WTC11 (cell line): ENCODE data around the gene LDLRAD4. TPM values are rescaled to one million over a fixed set of nuclear protein-coding genes. Genes with fewer than 3 reads are reported as not detected.

Source experiments
- ATAC-seq: fragments of 200-7000 bp; cut with Tn5 transposase; 2 replicates; pipeline ENCODE4 v1.10.0; 2021; ENCODE audit warnings: mild to moderate bottlenecking, moderate library complexity
- CTCF ChIA-PET: fragments of 300-600 bp; sonication (Branson Sonifier 250); formaldehyde crosslinking; loops from one replicate; lab custom pipeline; 2021; ENCODE audit warnings: antibody characterized with exemption; lab: Charles Lee
- POLR2A ChIA-PET: fragments of 350-600 bp; sonication (Branson Sonifier 250); formaldehyde crosslinking; loops from one replicate; lab custom pipeline; 2021; ENCODE audit warnings: antibody characterized with exemption; lab: Charles Lee
- DNase-seq: peaks from one replicate; pipeline ENCODE4 v3.0.0; 2021; ENCODE audit warnings: low spot score
- H3K27ac Mint-ChIP-seq: 2 replicates; pipeline ENCODE4 v1.8.0; 2021; ENCODE audit warnings: mixed read lengths
- H3K27me3 Mint-ChIP-seq: 2 replicates; pipeline ENCODE4 v1.8.0; 2021; ENCODE audit warnings: low read depth, mild to moderate bottlenecking, moderate library complexity, mixed read lengths
- H3K36me3 Mint-ChIP-seq: 2 replicates; pipeline ENCODE4 v1.8.0; 2021; ENCODE audit warnings: mixed read lengths
- H3K4me1 Mint-ChIP-seq: 2 replicates; pipeline ENCODE4 v1.8.0; 2022; ENCODE audit warnings: mixed read lengths
- H3K4me3 Mint-ChIP-seq: 2 replicates; pipeline ENCODE4 v1.8.0; 2021; ENCODE audit warnings: mild to moderate bottlenecking, moderate library complexity, mixed read lengths
- H3K9me3 Mint-ChIP-seq: 2 replicates; pipeline ENCODE4 v1.8.0; 2021; ENCODE audit warnings: mixed read lengths
- ATF6 ChIP-seq: sonication (generic); formaldehyde crosslinking; IDR thresholded peaks from 2 replicates; pipeline ENCODE4 v1.8.1; 2023; ENCODE audit warnings: mild to moderate bottlenecking, missing genetic modification reagents
- E2F4 ChIP-seq: sonication (generic); formaldehyde crosslinking; IDR thresholded peaks from 2 replicates; pipeline ENCODE4 v1.8.1; 2022; ENCODE audit warnings: low read depth, mild to moderate bottlenecking, moderate library complexity, missing genetic modification reagents, borderline replicate concordance
- FOXK1 ChIP-seq: sonication (generic); formaldehyde crosslinking; IDR thresholded peaks from 2 replicates; pipeline ENCODE4 v1.8.0; 2022; ENCODE audit warnings: mild to moderate bottlenecking, moderate library complexity, missing genetic modification reagents
- HMGXB4 ChIP-seq: sonication (generic); formaldehyde crosslinking; IDR thresholded peaks from 2 replicates; pipeline ENCODE4 v1.8.1; 2023; ENCODE audit warnings: mild to moderate bottlenecking, moderate library complexity, missing genetic modification reagents
- MXD4 ChIP-seq: fragments of 250-450 bp; sonication (Bioruptor Pico); IDR thresholded peaks from 2 replicates; pipeline ENCODE4 v1.8.0; 2021; ENCODE audit warnings: mild to moderate bottlenecking, moderate library complexity, borderline replicate concordance
- MYBL2 ChIP-seq: sonication (generic); formaldehyde crosslinking; IDR thresholded peaks from 2 replicates; pipeline ENCODE4 v1.8.1; 2023; ENCODE audit warnings: mild to moderate bottlenecking, moderate library complexity, missing genetic modification reagents
- NFYB ChIP-seq: sonication (generic); formaldehyde crosslinking; conservative IDR thresholded peaks from 2 replicates; pipeline ENCODE4 v1.8.0; 2022; ENCODE audit warnings: low read depth, missing genetic modification reagents
- RORB ChIP-seq: fragments of 250-450 bp; sonication (Bioruptor Pico); IDR thresholded peaks from 2 replicates; pipeline ENCODE4 v1.9.0; 2021; ENCODE audit warnings: mild to moderate bottlenecking
- SMAD3 ChIP-seq: sonication (generic); formaldehyde crosslinking; IDR thresholded peaks from 2 replicates; pipeline ENCODE4 v1.8.0; 2022; ENCODE audit warnings: missing genetic modification reagents, mild to moderate bottlenecking, borderline replicate concordance
- TEAD1 ChIP-seq: sonication (generic); formaldehyde crosslinking; IDR thresholded peaks from 2 replicates; pipeline ENCODE4 v1.8.0; 2022; ENCODE audit warnings: mild to moderate bottlenecking, missing genetic modification reagents
- ZNF219 ChIP-seq: sonication (generic); formaldehyde crosslinking; IDR thresholded peaks from 2 replicates; pipeline ENCODE4 v1.8.0; 2023; ENCODE audit warnings: missing genetic modification reagents, mild to moderate bottlenecking, borderline replicate concordance
- ZNF532 ChIP-seq: fragments of 250-450 bp; sonication (Bioruptor Pico); IDR thresholded peaks from 2 replicates; pipeline ENCODE4 v1.9.0; 2021; ENCODE audit warnings: mild to moderate bottlenecking, borderline replicate concordance
- total RNA-seq: library from RNA; stranded (reverse); gene quantifications from 3 replicates; pipeline ENCODE4 v1.2.3, GENCODE V29; 2021
- TF ChIP-seq, protein P1 (sequence below): fragments of 250-450 bp; sonication (Bioruptor Pico); conservative IDR thresholded peaks from 2 replicates; pipeline ENCODE4 v1.9.0; 2021; ENCODE audit warnings: mild to moderate bottlenecking
- TF ChIP-seq, protein P2 (sequence below): sonication (generic); formaldehyde crosslinking; IDR thresholded peaks from 2 replicates; pipeline ENCODE4 v1.8.1; 2022; ENCODE audit warnings: missing genetic modification reagents, borderline replicate concordance
- TF ChIP-seq, protein P3 (sequence below): sonication (generic); formaldehyde crosslinking; IDR thresholded peaks from 2 replicates; pipeline ENCODE4 v1.8.1; 2023; ENCODE audit warnings: mild to moderate bottlenecking, missing genetic modification reagents, moderate library complexity

LDLRAD4 gene
- total RNA-seq, 1 experiment from 2014 or later: 6.2 TPM

DNA sequence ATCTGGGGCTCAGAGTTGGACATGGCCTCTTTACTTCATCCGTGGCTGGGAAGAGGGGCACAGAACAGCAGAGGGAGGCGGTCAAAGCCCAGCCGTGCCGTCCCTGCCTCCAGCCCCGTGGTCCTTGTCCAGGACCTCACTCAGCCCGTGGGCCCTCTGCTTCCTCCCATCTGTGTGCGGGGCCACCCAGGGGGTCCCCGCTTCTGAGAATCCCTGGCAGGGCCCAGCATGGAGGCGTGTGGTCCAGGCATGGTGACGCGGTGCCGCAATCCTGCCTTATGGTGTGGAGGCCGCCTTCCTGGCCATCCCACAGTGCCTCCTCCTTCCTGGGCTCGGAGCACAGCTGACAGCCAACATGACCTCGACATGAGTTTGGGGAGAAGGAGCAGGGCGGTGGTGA lies 275.2 kb downstream of the LDLRAD4 start:
- TF ChIP-seq RORB (CRISPR knock-in tag): no peak
- TF ChIP-seq, protein P1, sequence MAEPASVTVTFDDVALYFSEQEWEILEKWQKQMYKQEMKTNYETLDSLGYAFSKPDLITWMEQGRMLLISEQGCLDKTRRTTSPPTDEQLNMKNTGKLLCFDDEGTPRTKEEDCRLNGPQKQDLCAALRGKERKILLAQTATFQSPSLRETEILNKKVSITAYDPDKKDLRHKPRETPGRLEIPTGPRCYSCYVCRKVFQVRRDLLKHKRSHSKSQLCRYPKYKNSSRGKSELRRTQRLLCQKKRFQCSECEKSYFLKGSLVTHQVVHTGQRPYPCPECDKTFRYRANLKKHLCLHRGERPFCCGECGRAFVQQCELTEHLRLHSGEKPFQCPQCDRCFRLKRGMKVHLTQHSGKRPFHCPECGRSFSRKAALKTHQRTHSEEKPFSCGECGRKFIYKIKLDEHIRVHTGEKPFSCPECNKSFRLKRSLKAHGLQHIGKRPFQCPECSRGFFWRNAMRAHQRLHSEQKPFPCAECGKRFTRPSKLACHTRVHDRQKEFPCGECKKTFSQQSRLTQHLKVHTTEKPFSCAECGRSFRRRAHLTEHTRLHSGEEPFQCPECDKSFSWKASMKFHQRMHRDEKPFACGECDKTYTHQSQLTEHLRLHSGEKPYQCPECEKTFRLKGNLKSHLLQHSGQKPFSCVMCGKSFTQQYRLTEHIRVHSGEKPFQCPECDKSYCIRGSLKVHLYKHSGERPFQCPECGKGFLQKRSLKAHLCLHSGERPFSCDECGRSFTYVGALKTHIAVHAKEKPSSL: no peak
- TF ChIP-seq, protein P2, sequence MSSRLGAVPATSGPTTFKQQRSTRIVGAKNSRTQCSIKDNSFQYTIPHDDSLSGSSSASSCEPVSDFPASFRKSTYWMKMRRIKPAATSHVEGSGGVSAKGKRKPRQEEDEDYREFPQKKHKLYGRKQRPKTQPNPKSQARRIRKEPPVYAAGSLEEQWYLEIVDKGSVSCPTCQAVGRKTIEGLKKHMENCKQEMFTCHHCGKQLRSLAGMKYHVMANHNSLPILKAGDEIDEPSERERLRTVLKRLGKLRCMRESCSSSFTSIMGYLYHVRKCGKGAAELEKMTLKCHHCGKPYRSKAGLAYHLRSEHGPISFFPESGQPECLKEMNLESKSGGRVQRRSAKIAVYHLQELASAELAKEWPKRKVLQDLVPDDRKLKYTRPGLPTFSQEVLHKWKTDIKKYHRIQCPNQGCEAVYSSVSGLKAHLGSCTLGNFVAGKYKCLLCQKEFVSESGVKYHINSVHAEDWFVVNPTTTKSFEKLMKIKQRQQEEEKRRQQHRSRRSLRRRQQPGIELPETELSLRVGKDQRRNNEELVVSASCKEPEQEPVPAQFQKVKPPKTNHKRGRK: no peak
- no peak for TF ChIP-seq TEAD1 (CRISPR knock-in tag)
- TF ChIP-seq SMAD3 (CRISPR knock-in tag): no peak
- no peak for TF ChIP-seq E2F4
- no peak for TF ChIP-seq NFYB (CRISPR knock-in tag)
- TF ChIP-seq ATF6: no peak
- TF ChIP-seq MYBL2: no peak
- no peak for TF ChIP-seq ZNF219
- TF ChIP-seq MXD4 (CRISPR knock-in tag): no peak
- TF ChIP-seq HMGXB4 (CRISPR knock-in tag): no peak
- TF ChIP-seq FOXK1 (CRISPR knock-in tag): no peak
- TF ChIP-seq, protein P3, sequence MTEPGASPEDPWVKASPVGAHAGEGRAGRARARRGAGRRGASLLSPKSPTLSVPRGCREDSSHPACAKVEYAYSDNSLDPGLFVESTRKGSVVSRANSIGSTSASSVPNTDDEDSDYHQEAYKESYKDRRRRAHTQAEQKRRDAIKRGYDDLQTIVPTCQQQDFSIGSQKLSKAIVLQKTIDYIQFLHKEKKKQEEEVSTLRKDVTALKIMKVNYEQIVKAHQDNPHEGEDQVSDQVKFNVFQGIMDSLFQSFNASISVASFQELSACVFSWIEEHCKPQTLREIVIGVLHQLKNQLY (CRISPR knock-in tag): no peak
- no peak for TF ChIP-seq ZNF532 (CRISPR knock-in tag)
- peaks cover 7% of the 10 kb centered on the region for H3K9me3 Mint-ChIP-seq
- ATAC-seq: no peak
- ChIA-PET CTCF (no interaction called here), POLR2A (no interaction called here)
- no peak overlapping the region for H3K4me3 Mint-ChIP-seq
- DNase-seq: no peak
- no peaks in the 10 kb centered on the region for H3K27me3 Mint-ChIP-seq
- H3K4me1 Mint-ChIP-seq: peaks cover 17% of the 10 kb centered on the region
- no peak overlapping the region for H3K27ac Mint-ChIP-seq
- peaks cover 8% of the 10 kb centered on the region for H3K36me3 Mint-ChIP-seq
